CD14-positive monocyte (primary cell): Measurements from ENCODE around the gene MAS1. TPM values are rescaled to one million over a fixed set of nuclear protein-coding genes. Genes with fewer than 3 reads are reported as not detected.

Experiments
- DNase-seq, 3 donors: peaks; one replicate each; pipeline ENCODE4 v3.0.0-alpha.2; 2011 to 2022
- H2AFZ ChIP-seq: 2 replicates; pipeline ENCODE4 v1.6.0; 2012; ENCODE audit warnings: mild to moderate bottlenecking, low read depth, low read length, inconsistent platforms; ENCODE audit not compliant: insufficient read depth, poor library complexity, severe bottlenecking
- H3K27ac ChIP-seq, 2 donors: 1 replicate in 1 of 2; 2 replicates in 1 of 2; pipeline ENCODE4 v1.5.1; 2012 to 2013; ENCODE audit warnings: low read length in 2 of 2, control low read depth in 1 of 2, inconsistent platforms in 1 of 2, low read depth in 1 of 2, mild to moderate bottlenecking in 1 of 2
- H3K27me3 ChIP-seq, 2 donors: one replicate each; pipeline versions ENCODE4 v1.6.0 to v1.6.1; 2011 to 2013; ENCODE audit warnings: low read length in 2 of 2; ENCODE audit not compliant: control insufficient read depth in 2 of 2, insufficient read depth in 2 of 2
- H3K36me3 ChIP-seq, 2 donors: replicated peaks in 1 of 2; 1 replicate in 1 of 2; 2 replicates in 1 of 2; pipeline versions ENCODE4 v1.5.1 to v1.6.1; 2012 to 2013; ENCODE audit warnings: low read length in 2 of 2, control low read depth in 1 of 2, inconsistent platforms in 1 of 2, mild to moderate bottlenecking in 1 of 2; ENCODE audit not compliant: insufficient read depth in 2 of 2, control insufficient read depth in 1 of 2
- H3K4me1 ChIP-seq, 2 donors: 1 replicate in 1 of 2; 2 replicates in 1 of 2; pipeline versions ENCODE4 v1.5.1 to v1.6.1; 2012 to 2013; ENCODE audit warnings: low read length in 2 of 2, control low read depth in 1 of 2, inconsistent platforms in 1 of 2, mild to moderate bottlenecking in 1 of 2, moderate library complexity in 1 of 2; ENCODE audit not compliant: insufficient read depth in 2 of 2, control insufficient read depth in 1 of 2
- H3K4me2 ChIP-seq: replicated peaks from 2 replicates; pipeline ENCODE3; 2012; ENCODE audit warnings: low read length, moderate library complexity, mild to moderate bottlenecking; ENCODE audit not compliant: poor library complexity, severe bottlenecking; ENCODE audit errors: extremely low read depth
- H3K4me3 ChIP-seq, 3 experiments: fragments of 200-600 bp in 1 of 3; sonication (generic) in 1 of 3; replicated peaks in 1 of 3; 1 replicate in 2 of 3; 2 replicates in 1 of 3; pipeline ENCODE4 v1.5.1; 2011 to 2013; ENCODE audit warnings: low read length in 3 of 3, mild to moderate bottlenecking in 3 of 3, control low read depth in 2 of 3, low read depth in 2 of 3, inconsistent platforms in 1 of 3, moderate library complexity in 1 of 3
- H3K79me2 ChIP-seq: 2 replicates; pipeline ENCODE4 v1.6.0; 2012; ENCODE audit warnings: mild to moderate bottlenecking, control low read depth, inconsistent platforms, low read length, moderate library complexity; ENCODE audit not compliant: insufficient read depth
- H3K9ac ChIP-seq: 2 replicates; pipeline ENCODE4 v1.6.0; 2017; ENCODE audit warnings: low read length, mild to moderate bottlenecking; ENCODE audit not compliant: insufficient read depth, poor library complexity, severe bottlenecking
- H3K9me3 ChIP-seq, 2 donors: replicated peaks in 1 of 2; 1 replicate in 1 of 2; 2 replicates in 1 of 2; pipeline versions ENCODE4 v1.5.1 to v1.6.1; 2012 to 2013; ENCODE audit warnings: low read length in 2 of 2, control low read depth in 1 of 2; ENCODE audit not compliant: control insufficient read depth in 1 of 2, insufficient read depth in 1 of 2
- H4K20me1 ChIP-seq: 2 replicates; pipeline ENCODE4 v1.6.0; 2012; ENCODE audit warnings: mild to moderate bottlenecking, low read length, control low read depth, moderate library complexity; ENCODE audit not compliant: insufficient read depth
- H3K27ac Mint-ChIP-seq, 7 donors: one replicate each; pipeline ENCODE4 v1.8.0; 2020; ENCODE audit warnings: mild to moderate bottlenecking in 7 of 7, mixed read lengths in 7 of 7, moderate library complexity in 6 of 7, inconsistent platforms in 2 of 7
- H3K27me3 Mint-ChIP-seq, 3 donors: one replicate each; pipeline ENCODE4 v1.8.0; 2021 to 2022; ENCODE audit warnings: low read depth in 3 of 3, mild to moderate bottlenecking in 3 of 3, mixed read lengths in 3 of 3, moderate library complexity in 3 of 3, inconsistent platforms in 1 of 3
- H3K36me3 Mint-ChIP-seq, 2 donors: one replicate each; pipeline ENCODE4 v1.8.0; 2020; ENCODE audit warnings: mixed read lengths in 2 of 2, inconsistent platforms in 1 of 2, mild to moderate bottlenecking in 1 of 2
- H3K4me1 Mint-ChIP-seq: one replicate; pipeline ENCODE4 v1.8.0; 2020; ENCODE audit warnings: mild to moderate bottlenecking, mixed read lengths
- H3K4me3 Mint-ChIP-seq, 2 donors: one replicate each; pipeline ENCODE4 v1.8.0; 2020; ENCODE audit warnings: mild to moderate bottlenecking in 2 of 2, mixed read lengths in 2 of 2, moderate library complexity in 1 of 2
- H3K9me3 Mint-ChIP-seq, 7 donors: one replicate each; pipeline ENCODE4 v1.8.0; 2020 to 2022; ENCODE audit warnings: mixed read lengths in 7 of 7, mild to moderate bottlenecking in 6 of 7, moderate library complexity in 6 of 7, inconsistent platforms in 2 of 7
- CTCF ChIP-seq: fragments of 200-600 bp; IDR thresholded peaks from one replicate; pipeline ENCODE4 v1.8.0; 2022; ENCODE audit warnings: antibody characterized with exemption, mild to moderate bottlenecking
- WGBS: methylation state at CpG from one replicate; pipeline ENCODE4 v1.1.5; 2013; ENCODE audit warnings: missing lambda C conversion rate; ENCODE audit not compliant: insufficient coverage; 5-methylcytosine and 5-hydroxymethylcytosine counted together
- intact Hi-C, 2 donors: fragments of 100-400 bp; cut with micrococcal nuclease; formaldehyde crosslinking; loops; one replicate each; pipeline versions ENCODE4 v1.15.0 to v1.15.1; 2023
- polyA plus RNA-seq, 3 donors: library from polyadenylated mRNA; depleted of rRNA in 1 of 3; unstranded in 2 of 3; stranded (reverse) in 1 of 3; fragments of 300-500 nt in 2 of 3; fragments of >200 nt in 1 of 3; fragmentation: Illumina TruSeq in 2 of 3; gene quantifications; 1 replicate in 2 of 3; 2 replicates in 1 of 3; pipeline ENCODE4 v1.2.3, GENCODE V29; 2012 to 2021

Gene MAS1
- polyA plus RNA-seq, 3 donors: not detected

GRCh38 chr6:159933077-159933476 lies 42.3 kb downstream of the MAS1 start:
- Mint-ChIP-seq H3K36me3 (no peaks in the 10 kb centered on the region), H3K4me1 (peaks cover 9% of the 10 kb centered on the region), H3K27me3 (peaks cover 16 to 37% (median 29%) of the 10 kb centered on the region in 3 donors), H3K9me3 (peaks cover 4 to 10% (median 8%) of the 10 kb centered on the region in 7 donors), H3K27ac (no peak overlapping the region), H3K4me3 (no peak overlapping the region)
- WGBS: 92% methylated on average over 1 of the region's 1 CpG
- Histone ChIP-seq H3K9ac (no peak overlapping the region), H3K4me3 (no peak overlapping the region), H2AFZ (no peak overlapping the region), H3K79me2 (no peaks in the 10 kb centered on the region), H3K36me3 (no peaks in the 10 kb centered on the region), H3K4me2 (no peak overlapping the region), H3K27me3 (peaks cover 11 to 13% of the 10 kb centered on the region in 2 donors), H3K27ac (no peak overlapping the region), H3K4me1 (no peaks in the 10 kb centered on the region), H3K9me3 (peaks cover 8 to 10% of the 10 kb centered on the region in 2 donors), H4K20me1 (no peaks in the 10 kb centered on the region)
- intact Hi-C loops: no loop called here
- no peak for DNase-seq
- no peak for TF ChIP-seq CTCF

- H2AFZ ChIP-seq: no peak overlapping the region
- WGBS: 72% methylated on average over 2 of the region's 4 CpGs
- Mint-ChIP-seq H3K36me3 (no peaks in the 10 kb centered on the region), H3K27ac (no peak overlapping the region), H3K4me3 (peak overlapping the region in 1 of 2 donors; percentile 43), H3K27me3 (peaks cover 16 to 41% (median 32%) of the 10 kb centered on the region in 3 donors), H3K9me3 (peaks cover 4 to 11% (median 8%) of the 10 kb centered on the region in 7 donors), H3K4me1 (peaks cover 9% of the 10 kb centered on the region)
- H3K27me3 ChIP-seq: peaks cover 12 to 13% of the 10 kb centered on the region in 2 donors
- no peaks in the 10 kb centered on the region for H4K20me1 ChIP-seq
- intact Hi-C loops: no loop called here
- H3K9me3 ChIP-seq: peaks cover 8 to 10% of the 10 kb centered on the region in 2 donors
- H3K4me1 ChIP-seq: no peaks in the 10 kb centered on the region
- H3K27ac ChIP-seq: no peak overlapping the region
- no peak overlapping the region for H3K4me2 ChIP-seq
- no peaks in the 10 kb centered on the region for H3K36me3 ChIP-seq
- H3K4me3 ChIP-seq: no peak overlapping the region
- no peaks in the 10 kb centered on the region for H3K79me2 ChIP-seq
- H3K9ac ChIP-seq: no peak overlapping the region
- TF ChIP-seq CTCF: no peak
- DNase-seq: no peak
Observed at GRCh38 chr6:159934181-159934580, 43.4 kb downstream of the MAS1 start.
